ENCODE data around the gene MYL7. TPM values are rescaled to one million over a fixed set of nuclear protein-coding genes. Genes with fewer than 3 reads are reported as not detected.
"Not testable (repeated sequence)": the region's sequence is repeated elsewhere in the genome, so short reads cannot be mapped to it uniquely, and the experiment has no call there.

The MYL7 gene
- total RNA-seq, 1 experiment from 2014 or later, result not detected

GRCh38 chr7:44175730-44176129 lies 34.6 kb upstream of the MYL7 start:
- no peak for ATAC-seq
- Histone ChIP-seq H3K9me3 (ENCODE audit: control insufficient read depth, insufficient read depth, low read depth, low read length) (no peaks in the 10 kb centered on the region), H3K36me3 (ENCODE audit: control insufficient read depth, insufficient read depth, low read length) (no peaks in the 10 kb centered on the region), H3K27ac (ENCODE audit: low read length) (no peak overlapping the region), H3K4me3 (ENCODE audit: low read depth in 2 of 2, low read length in 2 of 2) (no peak overlapping the region), H3K4me1 (ENCODE audit: control insufficient read depth, insufficient read depth, low read length) (no peaks in the 10 kb centered on the region), H3K27me3 (ENCODE audit: control insufficient read depth, insufficient read depth, low read length) (no peaks in the 10 kb centered on the region)
- no TSS peak for BruUV-seq (replicated peaks)
- CTCF ChIA-PET, result no interaction called here
- POLR2A ChIA-PET, result no interaction called here
- no peak for DNase-seq (ENCODE audit: low read depth, low spot score)
- TF ChIP-seq CTCF (IDR thresholded peaks at IDR 0.05) (no peak), TCF7L2 (IDR thresholded peaks at IDR 0.05; ENCODE audit: low read depth, low read length) (no peak), POLR2AphosphoS5 (IDR thresholded peaks at IDR 0.05; ENCODE audit: low read depth, low read length) (no peak), SIN3A (IDR thresholded peaks at IDR 0.05; ENCODE audit: borderline replicate concordance, insufficient read depth, low read depth, low read length) (no peak)
- intact Hi-C loops (cut with micrococcal nuclease; ENCODE audit: unreplicated experiment) (no loop called here), in situ Hi-C loops (cut with HindIII; ENCODE audit: low pct_unique_long_range_greater_than_20kb, low sequenced_read_pairs) (no loop called here)

DNA sequence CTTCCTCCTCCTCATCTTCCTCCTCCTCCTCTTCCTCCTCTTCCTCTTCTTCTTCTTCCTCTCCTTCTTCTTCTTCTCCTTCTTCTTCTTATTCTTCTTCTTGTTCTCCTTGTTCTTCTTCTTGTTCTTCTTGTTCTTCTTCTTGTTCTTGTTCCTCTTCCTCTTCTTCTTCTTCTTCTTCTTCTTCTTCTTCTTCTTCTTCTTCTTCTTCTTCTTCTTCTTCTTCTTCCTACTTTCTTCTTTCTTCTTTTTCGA lies 33.5 kb upstream of the MYL7 start:
- DNase-seq (ENCODE audit: low read depth, low spot score); H3K4me1 ChIP-seq (ENCODE audit: control insufficient read depth, insufficient read depth, low read length); BruUV-seq (replicated peaks); H3K4me3 ChIP-seq (ENCODE audit: low read depth in 2 of 2, low read length in 2 of 2); ATAC-seq; intact Hi-C loops (cut with micrococcal nuclease; ENCODE audit: unreplicated experiment); H3K9me3 ChIP-seq (ENCODE audit: control insufficient read depth, insufficient read depth, low read depth, low read length); H3K27ac ChIP-seq (ENCODE audit: low read length); CTCF ChIA-PET; in situ Hi-C loops (cut with HindIII; ENCODE audit: low pct_unique_long_range_greater_than_20kb, low sequenced_read_pairs); H3K27me3 ChIP-seq (ENCODE audit: control insufficient read depth, insufficient read depth, low read length); H3K36me3 ChIP-seq (ENCODE audit: control insufficient read depth, insufficient read depth, low read length); POLR2A ChIA-PET: not testable (repeated sequence)

GRCh38 chr7:44173911-44174693 lies 33.0 kb upstream of the MYL7 start:
- intact Hi-C loops (cut with micrococcal nuclease; ENCODE audit: unreplicated experiment) (no loop called here), in situ Hi-C loops (cut with HindIII; ENCODE audit: low pct_unique_long_range_greater_than_20kb, low sequenced_read_pairs) (no loop called here)
- H3K36me3 ChIP-seq (ENCODE audit: control insufficient read depth, insufficient read depth, low read length), result no peaks in the 10 kb centered on the region
- no peak overlapping the region for H3K27ac ChIP-seq (ENCODE audit: low read length)
- CTCF ChIA-PET, result no interaction called here
- no peak for ATAC-seq
- no peaks in the 10 kb centered on the region for H3K9me3 ChIP-seq (ENCODE audit: control insufficient read depth, insufficient read depth, low read depth, low read length)
- no peak for DNase-seq (ENCODE audit: low read depth, low spot score)
- no TSS peak for BruUV-seq (replicated peaks)
- TF ChIP-seq, protein P1, sequence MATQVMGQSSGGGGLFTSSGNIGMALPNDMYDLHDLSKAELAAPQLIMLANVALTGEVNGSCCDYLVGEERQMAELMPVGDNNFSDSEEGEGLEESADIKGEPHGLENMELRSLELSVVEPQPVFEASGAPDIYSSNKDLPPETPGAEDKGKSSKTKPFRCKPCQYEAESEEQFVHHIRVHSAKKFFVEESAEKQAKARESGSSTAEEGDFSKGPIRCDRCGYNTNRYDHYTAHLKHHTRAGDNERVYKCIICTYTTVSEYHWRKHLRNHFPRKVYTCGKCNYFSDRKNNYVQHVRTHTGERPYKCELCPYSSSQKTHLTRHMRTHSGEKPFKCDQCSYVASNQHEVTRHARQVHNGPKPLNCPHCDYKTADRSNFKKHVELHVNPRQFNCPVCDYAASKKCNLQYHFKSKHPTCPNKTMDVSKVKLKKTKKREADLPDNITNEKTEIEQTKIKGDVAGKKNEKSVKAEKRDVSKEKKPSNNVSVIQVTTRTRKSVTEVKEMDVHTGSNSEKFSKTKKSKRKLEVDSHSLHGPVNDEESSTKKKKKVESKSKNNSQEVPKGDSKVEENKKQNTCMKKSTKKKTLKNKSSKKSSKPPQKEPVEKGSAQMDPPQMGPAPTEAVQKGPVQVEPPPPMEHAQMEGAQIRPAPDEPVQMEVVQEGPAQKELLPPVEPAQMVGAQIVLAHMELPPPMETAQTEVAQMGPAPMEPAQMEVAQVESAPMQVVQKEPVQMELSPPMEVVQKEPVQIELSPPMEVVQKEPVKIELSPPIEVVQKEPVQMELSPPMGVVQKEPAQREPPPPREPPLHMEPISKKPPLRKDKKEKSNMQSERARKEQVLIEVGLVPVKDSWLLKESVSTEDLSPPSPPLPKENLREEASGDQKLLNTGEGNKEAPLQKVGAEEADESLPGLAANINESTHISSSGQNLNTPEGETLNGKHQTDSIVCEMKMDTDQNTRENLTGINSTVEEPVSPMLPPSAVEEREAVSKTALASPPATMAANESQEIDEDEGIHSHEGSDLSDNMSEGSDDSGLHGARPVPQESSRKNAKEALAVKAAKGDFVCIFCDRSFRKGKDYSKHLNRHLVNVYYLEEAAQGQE (IDR thresholded peaks at IDR 0.05; ENCODE audit: insufficient read depth in 1 of 2, low read depth in 2 of 2, low read length in 1 of 2), result no peak
- no peak overlapping the region for H3K4me3 ChIP-seq (ENCODE audit: low read depth in 2 of 2, low read length in 2 of 2)
- no peaks in the 10 kb centered on the region for H3K27me3 ChIP-seq (ENCODE audit: control insufficient read depth, insufficient read depth, low read length)
- POLR2A ChIA-PET, result no interaction called here
- H3K4me1 ChIP-seq (ENCODE audit: control insufficient read depth, insufficient read depth, low read length), result no peaks in the 10 kb centered on the region

All from Panc1 (cell line).